Measurements from ENCODE around the gene FGFR4.

DNA sequence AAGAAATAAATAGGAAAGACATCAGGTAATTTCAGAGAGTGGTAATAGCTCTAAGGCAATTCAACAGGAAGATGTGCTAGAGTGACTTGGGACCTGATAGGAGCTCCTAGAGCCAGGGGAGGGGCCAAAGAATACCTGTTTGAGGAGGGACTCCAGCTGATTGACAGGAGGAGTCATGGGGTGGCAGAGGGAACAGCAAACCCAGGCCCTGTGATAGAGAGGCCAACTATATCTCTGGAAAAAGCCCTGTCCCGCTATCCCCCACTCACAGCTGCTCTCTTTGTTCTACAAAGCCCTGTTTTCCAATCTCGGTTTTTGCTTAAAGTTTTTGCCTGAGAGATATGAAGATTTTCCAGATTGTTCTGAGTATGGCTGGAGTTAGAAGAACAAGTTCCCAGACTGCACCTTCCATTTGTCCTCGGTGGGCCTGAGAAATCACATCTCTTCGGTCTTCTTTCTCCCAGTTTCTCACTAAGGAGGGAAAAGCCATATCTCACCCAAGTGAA lies 37.8 kb downstream of the FGFR4 start:
- TF ChIP-seq, protein P1, sequence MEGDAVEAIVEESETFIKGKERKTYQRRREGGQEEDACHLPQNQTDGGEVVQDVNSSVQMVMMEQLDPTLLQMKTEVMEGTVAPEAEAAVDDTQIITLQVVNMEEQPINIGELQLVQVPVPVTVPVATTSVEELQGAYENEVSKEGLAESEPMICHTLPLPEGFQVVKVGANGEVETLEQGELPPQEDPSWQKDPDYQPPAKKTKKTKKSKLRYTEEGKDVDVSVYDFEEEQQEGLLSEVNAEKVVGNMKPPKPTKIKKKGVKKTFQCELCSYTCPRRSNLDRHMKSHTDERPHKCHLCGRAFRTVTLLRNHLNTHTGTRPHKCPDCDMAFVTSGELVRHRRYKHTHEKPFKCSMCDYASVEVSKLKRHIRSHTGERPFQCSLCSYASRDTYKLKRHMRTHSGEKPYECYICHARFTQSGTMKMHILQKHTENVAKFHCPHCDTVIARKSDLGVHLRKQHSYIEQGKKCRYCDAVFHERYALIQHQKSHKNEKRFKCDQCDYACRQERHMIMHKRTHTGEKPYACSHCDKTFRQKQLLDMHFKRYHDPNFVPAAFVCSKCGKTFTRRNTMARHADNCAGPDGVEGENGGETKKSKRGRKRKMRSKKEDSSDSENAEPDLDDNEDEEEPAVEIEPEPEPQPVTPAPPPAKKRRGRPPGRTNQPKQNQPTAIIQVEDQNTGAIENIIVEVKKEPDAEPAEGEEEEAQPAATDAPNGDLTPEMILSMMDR (IDR thresholded peaks at IDR 0.05; ENCODE audit: insufficient read depth, low read length, poor library complexity, severe bottlenecking): no peak
- TF ChIP-seq EZH2phosphoT487 (conservative IDR thresholded peaks at IDR 0.05; ENCODE audit: low read length): no peak

All from SU-DHL-6 (cell line).